ENCODE measurements around the gene CIB4. TPM values are rescaled to one million over a fixed set of nuclear protein-coding genes. Genes with fewer than 3 reads are reported as not detected.
"Not testable (repeated sequence)": the region's sequence is repeated elsewhere in the genome, so short reads cannot be mapped to it uniquely, and the experiment has no call there.

CIB4 gene
- total RNA-seq, 1 donor from 2014 or later: not detected

GRCh38 chr2:26668041-26668440, 26.9 kb upstream of the CIB4 start:
- no peak for DNase-seq (ENCODE audit: low read depth)
- TF ChIP-seq CTCF (conservative IDR thresholded peaks at IDR 0.05; ENCODE audit: low read depth, low read length): no peak
- no peak overlapping the region for H3K4me3 ChIP-seq (ENCODE audit: low read depth, low read length)

- no peak for TF ChIP-seq CTCF (conservative IDR thresholded peaks at IDR 0.05; ENCODE audit: low read depth, low read length)
- H3K4me3 ChIP-seq (ENCODE audit: low read depth, low read length): no peak overlapping the region
- no peak for DNase-seq (ENCODE audit: low read depth)
Observed at GRCh38 chr2:26666671-26667070, 25.5 kb upstream of the CIB4 start.

GRCh38 chr2:26665296-26665695, 24.1 kb upstream of the CIB4 start:
- not testable (repeated sequence) for DNase-seq (ENCODE audit: low read depth); H3K4me3 ChIP-seq (ENCODE audit: low read depth, low read length)

- TF ChIP-seq CTCF (conservative IDR thresholded peaks at IDR 0.05; ENCODE audit: low read depth, low read length): no peak
- DNase-seq (ENCODE audit: low read depth): no peak
- no peak overlapping the region for H3K4me3 ChIP-seq (ENCODE audit: low read depth, low read length)
Observed at GRCh38 chr2:26660363-26660962, 19.3 kb upstream of the CIB4 start.

GRCh38 chr2:26658691-26659346, 17.7 kb upstream of the CIB4 start:
- no peak for DNase-seq (ENCODE audit: low read depth)
- TF ChIP-seq CTCF (conservative IDR thresholded peaks at IDR 0.05; ENCODE audit: low read depth, low read length): no peak
- no peak overlapping the region for H3K4me3 ChIP-seq (ENCODE audit: low read depth, low read length)

GRCh38 chr2:26657265-26657664, 16.1 kb upstream of the CIB4 start:
- no peak overlapping the region for H3K4me3 ChIP-seq (ENCODE audit: low read depth, low read length)
- no peak for TF ChIP-seq CTCF (conservative IDR thresholded peaks at IDR 0.05; ENCODE audit: low read depth, low read length)
- DNase-seq (ENCODE audit: low read depth): no peak

- no peak overlapping the region for H3K4me3 ChIP-seq (ENCODE audit: low read depth, low read length)
- no peak for TF ChIP-seq CTCF (conservative IDR thresholded peaks at IDR 0.05; ENCODE audit: low read depth, low read length)
- no peak for DNase-seq (ENCODE audit: low read depth)
Observed at GRCh38 chr2:26655611-26656195, 14.5 kb upstream of the CIB4 start.

- not testable (repeated sequence) for DNase-seq (ENCODE audit: low read depth); H3K4me3 ChIP-seq (ENCODE audit: low read depth, low read length)
Observed at GRCh38 chr2:26655120-26655519, 14.0 kb upstream of the CIB4 start.
